GM21723 (cell line): ENCODE measurements around the gene GPR12.

Source experiments
- ATAC-seq: cut with Tn5 transposase; IDR thresholded peaks from one replicate; pipeline ENCODE4 v1.9.1; 2021; ENCODE audit warnings: mild to moderate bottlenecking, moderate library complexity; ENCODE audit not compliant: unreplicated experiment

GPR12 gene

DNA sequence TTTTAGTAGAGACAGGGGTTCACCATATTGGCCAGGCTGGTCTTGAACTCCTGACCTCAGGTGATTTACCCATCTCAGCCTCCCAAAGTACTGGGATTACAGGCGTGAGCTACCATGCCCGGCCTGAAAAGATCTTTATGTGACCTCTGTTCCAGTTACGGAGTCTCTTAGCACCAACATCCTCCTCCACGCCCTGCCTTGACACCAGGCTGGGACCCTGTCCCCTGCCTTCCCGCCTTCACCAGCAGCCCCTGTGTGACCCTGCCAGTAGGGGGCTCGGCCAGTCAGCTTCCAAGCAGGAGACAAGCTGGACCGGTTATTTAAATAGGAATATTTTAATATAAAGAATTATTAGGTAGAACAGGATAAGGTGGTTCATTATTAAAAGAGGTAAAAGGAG is 54.2 kb downstream of the GPR12 start:
- no peak for ATAC-seq

DNA sequence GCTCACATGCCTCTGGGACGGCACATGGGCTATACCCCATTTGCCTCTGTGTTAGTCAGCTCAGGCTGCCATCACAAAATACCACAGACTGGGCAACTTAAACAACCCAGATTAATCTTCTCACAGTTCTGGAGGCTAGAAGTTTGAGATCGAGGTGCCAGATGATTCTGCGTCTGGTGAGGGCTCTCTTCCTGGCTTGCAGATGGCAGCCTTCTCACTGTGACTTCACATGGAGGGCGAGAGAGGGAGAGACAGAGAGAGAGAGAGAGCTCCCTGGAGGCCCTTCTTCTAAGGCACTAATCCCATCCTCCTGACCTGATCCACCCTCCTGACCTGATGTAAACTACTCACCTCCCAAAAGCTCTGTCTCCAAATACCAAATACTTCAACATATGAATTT is 55.0 kb downstream of the GPR12 start:
- no peak for ATAC-seq
